CD4-positive, alpha-beta T cell (primary cell): ENCODE measurements around the gene ZNF865. TPM values are rescaled to one million over a fixed set of nuclear protein-coding genes. Genes with fewer than 3 reads are reported as not detected.

Source experiments
- ATAC-seq: fragments of 200-7000 bp; cut with Tn5 transposase; one replicate; pipeline ENCODE4 v1.10.0; 2022; ENCODE audit warnings: mild to moderate bottlenecking; ENCODE audit not compliant: poor library complexity
- CTCF ChIA-PET: fragments of 350-600 bp; sonication (Branson Sonifier 250); formaldehyde crosslinking; loops from one replicate; lab custom pipeline; 2021; ENCODE audit warnings: antibody characterized with exemption, inconsistent platforms; lab: Charles Lee
- POLR2A ChIA-PET: fragments of 350-600 bp; sonication (Branson Sonifier 250); formaldehyde crosslinking; loops from one replicate; lab custom pipeline; 2021; ENCODE audit warnings: antibody characterized with exemption, inconsistent platforms; lab: Charles Lee
- DNase-seq, 14 experiments: peaks; one replicate each; pipeline ENCODE4 v3.0.0-alpha.2; 2013 to 2020; ENCODE audit warnings: mixed read lengths in 2 of 14
- H3K27ac ChIP-seq, 2 donors: one replicate each; pipeline versions ENCODE4 v1.5.1 to v1.7.0; 2013; ENCODE audit warnings: low read length in 2 of 2, low read depth in 1 of 2, mild to moderate bottlenecking in 1 of 2
- H3K27me3 ChIP-seq, 2 experiments: 1 replicate in 1 of 2; 2 replicates in 1 of 2; pipeline versions ENCODE4 v1.6.1 to v1.7.0; 2013; ENCODE audit warnings: low read length in 2 of 2, control low read depth in 1 of 2, mild to moderate bottlenecking in 1 of 2, moderate library complexity in 1 of 2; ENCODE audit not compliant: insufficient read depth in 2 of 2, control insufficient read depth in 1 of 2
- H3K36me3 ChIP-seq: one replicate; pipeline ENCODE4 v1.6.1; 2013; ENCODE audit warnings: low read length, control low read depth; ENCODE audit not compliant: insufficient read depth
- H3K4me1 ChIP-seq: one replicate; pipeline ENCODE4 v1.6.1; 2013; ENCODE audit warnings: low read length, control low read depth; ENCODE audit not compliant: insufficient read depth
- H3K4me3 ChIP-seq: one replicate; pipeline ENCODE4 v1.5.1; 2013; ENCODE audit warnings: mild to moderate bottlenecking, low read length, moderate library complexity
- H3K9me3 ChIP-seq, 2 experiments: 1 replicate in 1 of 2; 2 replicates in 1 of 2; pipeline versions ENCODE4 v1.6.1 to v1.7.0; 2013; ENCODE audit warnings: low read length in 2 of 2, mild to moderate bottlenecking in 2 of 2, control low read depth in 1 of 2, moderate library complexity in 1 of 2; ENCODE audit not compliant: control insufficient read depth in 1 of 2, insufficient read depth in 1 of 2
- H3K27ac Mint-ChIP-seq: one replicate; pipeline ENCODE4 v1.8.0; 2020; ENCODE audit warnings: mixed read lengths
- H3K27me3 Mint-ChIP-seq: one replicate; pipeline ENCODE4 v1.8.0; 2021; ENCODE audit warnings: mixed read lengths
- H3K36me3 Mint-ChIP-seq: one replicate; pipeline ENCODE4 v1.8.0; 2021; ENCODE audit warnings: low read depth, mixed read lengths
- H3K4me1 Mint-ChIP-seq: one replicate; pipeline ENCODE4 v1.8.0; 2021; ENCODE audit warnings: low read depth, mixed read lengths
- H3K4me3 Mint-ChIP-seq: one replicate; pipeline ENCODE4 v1.8.0; 2020; ENCODE audit warnings: mild to moderate bottlenecking, mixed read lengths
- H3K9me3 Mint-ChIP-seq: one replicate; pipeline ENCODE4 v1.8.0; 2020; ENCODE audit warnings: mixed read lengths
- CTCF ChIP-seq: fragments of 200-600 bp; IDR thresholded peaks from one replicate; pipeline ENCODE4 v1.8.0; 2022; ENCODE audit warnings: antibody characterized with exemption, mild to moderate bottlenecking
- intact Hi-C, 2 experiments: fragments of 100-400 bp; cut with DNase I in 1 of 2; cut with micrococcal nuclease in 1 of 2; formaldehyde crosslinking; loops; one replicate each; pipeline versions ENCODE4 v1.15.1 to v1.9.0; 2023 to 2025; cut with DNase I, micrococcal nuclease
- total RNA-seq, 174 experiments: library from RNA in 2 of 174; stranded (reverse) in 2 of 174; gene quantifications; one replicate each; pipeline ENCODE4 v1.2.3 and lab custom pipeline; 2021 to 2026

The ZNF865 gene
- total RNA-seq, 2 experiments from 2014 or later: 12.0 to 12.9 TPM

GRCh38 chr19:55638864-55639359, 33.5 kb downstream of the ZNF865 start:
- intact Hi-C loops: loop anchor here (10.0 kb wide), 2 partner anchors 234 to 384 kb away; partner anchors contain the start of genes PPP6R1 (in 2 of the 2) and UBE2S (in 1 of the 2)
- CTCF ChIA-PET: interaction anchor here (1.0 to 5.0 kb wide), 5 partner anchors 13 to 135 kb away, joined by 3 to 29 read pairs (median 10); partner anchors contain the start of genes FIZ1, U2AF2, ZNF524 and ZNF784
- ATAC-seq (peak; percentile 30), DNase-seq (peak in 13 of 14 experiments; percentile 31 to 84 (median 57))
- TF ChIP-seq CTCF: peak; percentile 43
- no peak overlapping the region for H3K4me3 ChIP-seq
- no peaks in the 10 kb centered on the region for H3K27me3 Mint-ChIP-seq
- POLR2A ChIA-PET: interaction anchor here (0.5 to 2.0 kb wide), 8 partner anchors 10 to 1524 kb away, joined by 3 to 13 read pairs (median 6); partner anchors contain the start of genes FIZ1, U2AF2, ZNF524 and ZNF628
- H3K27me3 ChIP-seq: no peaks in the 10 kb centered on the region
- peaks cover 84% of the 10 kb centered on the region for H3K4me1 ChIP-seq
- H3K27ac Mint-ChIP-seq: peak overlapping the region; percentile 84
- peak overlapping the region; percentile 86 for H3K4me3 Mint-ChIP-seq
- peaks cover 45% of the 10 kb centered on the region for H3K36me3 Mint-ChIP-seq
- H3K27ac ChIP-seq: no peak overlapping the region
- peaks cover 0 to 5% of the 10 kb centered on the region in 2 experiments for H3K9me3 ChIP-seq
- H3K36me3 ChIP-seq: peaks cover 3% of the 10 kb centered on the region
- peaks cover 72% of the 10 kb centered on the region for H3K4me1 Mint-ChIP-seq
- H3K9me3 Mint-ChIP-seq: peaks cover 3% of the 10 kb centered on the region

GRCh38 chr19:55640043-55640576, 34.7 kb downstream of the ZNF865 start:
- Histone ChIP-seq H3K36me3 (peaks cover 9% of the 10 kb centered on the region), H3K27me3 (no peaks in the 10 kb centered on the region), H3K9me3 (peaks cover 0 to 5% of the 10 kb centered on the region in 2 experiments), H3K4me3 (peak overlapping the region; percentile 45), H3K4me1 (peaks cover 87% of the 10 kb centered on the region), H3K27ac (peak overlapping the region; percentile 76 to 78)
- intact Hi-C loops: loop anchor here in 1 of 2 experiments (1.0 to 5.0 kb wide), 3 partner anchors 8 to 253 kb away; partner anchors contain the start of genes FIZ1 and RPL28
- peak overlapping the region; percentile 84 for H3K27ac Mint-ChIP-seq
- POLR2A ChIA-PET: interaction anchor here (0.7 to 2.0 kb wide), 8 partner anchors 9 to 59 kb away, joined by 3 to 13 read pairs (median 4); partner anchors contain the start of genes FIZ1, U2AF2, ZNF524 and ZNF784
- H3K4me3 Mint-ChIP-seq: peak overlapping the region; percentile 81
- TF ChIP-seq CTCF: peak; percentile 47
- ATAC-seq: peak; percentile 50
- CTCF ChIA-PET: interaction anchor here (0.7 to 5.0 kb wide), 7 partner anchors 9 to 136 kb away, joined by 3 to 29 read pairs (median 7); partner anchors contain the start of genes FIZ1, U2AF2, ZNF524 and ZNF784
- peaks cover 3% of the 10 kb centered on the region for H3K9me3 Mint-ChIP-seq
- H3K36me3 Mint-ChIP-seq: peaks cover 41% of the 10 kb centered on the region
- peaks cover 71% of the 10 kb centered on the region for H3K4me1 Mint-ChIP-seq
- H3K27me3 Mint-ChIP-seq: no peaks in the 10 kb centered on the region
- peak in 13 of 14 experiments; percentile 63 to 93 (median 73) for DNase-seq

GRCh38 chr19:55640577-55641425, 35.4 kb downstream of the ZNF865 start, which contains the start of gene ZNF580:
ZNF580 (plus strand) TSS chr19:55641002; CDS start chr19:55642509, 1,507 bp downstream.
- Histone ChIP-seq H3K9me3 (peaks cover 0 to 5% of the 10 kb centered on the region in 2 experiments), H3K27ac (peak within 1 kb of the TSS; percentile 76 to 78), H3K4me3 (peak within 1 kb of the TSS; percentile 78), H3K4me1 (peaks cover 86% of the 10 kb centered on the region), H3K36me3 (peaks cover 15% of the 10 kb centered on the region), H3K27me3 (no peaks in the 10 kb centered on the region)
- TF ChIP-seq CTCF: no peak
- peak within 1 kb of the TSS; percentile 84 for H3K27ac Mint-ChIP-seq
- H3K27me3 Mint-ChIP-seq: no peaks in the 10 kb centered on the region
- ChIA-PET CTCF (interaction anchor here (0.7 to 5.0 kb wide), 6 partner anchors 9 to 137 kb away, joined by 3 to 29 read pairs (median 8); partner anchors contain the start of genes U2AF2, ZNF784 and ZNF865), POLR2A (interaction anchor here (0.6 to 2.0 kb wide), 6 partner anchors 9 to 53 kb away, joined by 3 to 13 read pairs (median 6); partner anchors contain the start of genes FIZ1, U2AF2, ZNF524 and ZNF784)
- peaks cover 68% of the 10 kb centered on the region for H3K4me1 Mint-ChIP-seq
- peaks cover 3% of the 10 kb centered on the region for H3K9me3 Mint-ChIP-seq
- intact Hi-C loops: loop anchor here in 1 of 2 experiments (1.0 to 5.0 kb wide), 3 partner anchors 8 to 254 kb away; partner anchors contain the start of genes FIZ1 and RPL28
- peak; percentile 7 for ATAC-seq
- DNase-seq: peak in 11 of 14 experiments; percentile 34 to 78 (median 55)
- peaks cover 34% of the 10 kb centered on the region for H3K36me3 Mint-ChIP-seq
- peak within 1 kb of the TSS; percentile 86 for H3K4me3 Mint-ChIP-seq
